H1 (cell line): ENCODE measurements around the gene ABCA9. TPM values are rescaled to one million over a fixed set of nuclear protein-coding genes. Genes with fewer than 3 reads are reported as not detected.

ENCODE experiments used
- BRCA1 ChIP-seq: IDR thresholded peaks from 2 replicates; pipeline ENCODE4 v1.6.1; 2012; ENCODE audit warnings: low read depth, low read length, improper control_type of control experiment
- MAFK ChIP-seq: IDR thresholded peaks from 2 replicates; pipeline ENCODE4 v1.6.1; 2012; ENCODE audit warnings: low read depth, mild to moderate bottlenecking, improper control_type of control experiment, low read length
- RAD21 ChIP-seq, 2 experiments: IDR thresholded peaks in 1 of 2; conservative IDR thresholded peaks in 1 of 2; 2 replicates each; pipeline ENCODE4 v1.6.1; 2011; ENCODE audit warnings: low read depth in 2 of 2, low read length in 2 of 2, improper control_type of control experiment in 1 of 2, inconsistent platforms in 1 of 2, mild to moderate bottlenecking in 1 of 2, moderate library complexity in 1 of 2
- SAP30 ChIP-seq: fragments of 300-600 bp; sonication (generic); IDR thresholded peaks from 2 replicates; pipeline ENCODE4 v1.7.1; 2012; ENCODE audit warnings: low read length, moderate library complexity, mild to moderate bottlenecking, inconsistent platforms; ENCODE audit not compliant: insufficient read depth, insufficient replicate concordance
- SIX5 ChIP-seq: IDR thresholded peaks from 2 replicates; pipeline ENCODE4 v1.6.1; 2011; ENCODE audit warnings: mild to moderate bottlenecking, low read depth, low read length
- SP4 ChIP-seq: IDR thresholded peaks from 2 replicates; pipeline ENCODE4 v1.6.1; 2012; ENCODE audit warnings: low read length, inconsistent platforms
- polyA plus RNA-seq, 7 experiments: library from polyadenylated mRNA; depleted of rRNA in 3 of 7; stranded (reverse) in 5 of 7; unstranded in 2 of 7; fragments of >200 nt in 5 of 7; fragments of 200-250 nt in 2 of 7; gene quantifications; 1 replicate in 5 of 7; 2 replicates in 1 of 7; 4 replicates in 1 of 7; pipeline versions ENCODE4 v1.2.1 to v1.2.3, GENCODE V29; 2011 to 2013; ENCODE audit warnings: missing spikeins in 2 of 7, mixed read lengths in 2 of 7
- total RNA-seq: library from RNA; stranded (reverse); fragmentation: NEBNext Ultra II Directional; extraction: Animal tissue kit (Norgen Biotek cat#: 25700); gene quantifications from 2 replicates; pipeline ENCODE4 v1.2.1, GENCODE V29; 2021

ABCA9 gene
- total and polyA plus RNA-seq, 2 of the 8 experiments (the other 6 are each of a cell fraction or from before 2014, with no cell fraction given) = not detected

GRCh38 chr17:69042308-69042707 is 18.4 kb downstream of the ABCA9 start (continued):
- no peak for TF ChIP-seq SIX5
- no peak for TF ChIP-seq BRCA1
- no peak for TF ChIP-seq SP4
- TF ChIP-seq SAP30 = no peak
- TF ChIP-seq MAFK = no peak
- TF ChIP-seq RAD21 (IDR thresholded peaks at IDR 0.05 in 1 of 2, conservative IDR thresholded peaks at IDR 0.05 in 1 of 2; ENCODE audit: low read depth in 2 of 2, low read length in 2 of 2) = no peak
